GM12801 (cell line): ENCODE measurements around the gene KRTAP5-5.

Source experiments
- CTCF ChIP-seq: IDR thresholded peaks from one replicate; pipeline ENCODE4 v1.5.1; 2011; ENCODE audit warnings: control low read depth; ENCODE audit not compliant: insufficient read length; ENCODE audit errors: extremely low read depth

KRTAP5-5 gene

GRCh38 chr11:1597994-1598380, 31.6 kb upstream of the KRTAP5-5 start, which contains the start of gene KRTAP5-2:
TSS of gene KRTAP5-2 (minus strand) at chr11:1598294. CDS start at chr11:1598250, 44 bp downstream.
- no peak for TF ChIP-seq CTCF

- TF ChIP-seq CTCF = no peak
These were observed 30.8 kb upstream of the KRTAP5-5 start for GRCh38 chr11:1598816-1599215.

- no peak for TF ChIP-seq CTCF
These were observed 28.9 kb upstream of the KRTAP5-5 start for GRCh38 chr11:1600626-1601025.

GRCh38 chr11:1603629-1604028, 25.9 kb upstream of the KRTAP5-5 start:
- no peak for TF ChIP-seq CTCF

GRCh38 chr11:1604181-1604580, 25.4 kb upstream of the KRTAP5-5 start:
- TF ChIP-seq CTCF = no peak

- no peak for TF ChIP-seq CTCF
These were observed 24.9 kb upstream of the KRTAP5-5 start for GRCh38 chr11:1604711-1605110.

GRCh38 chr11:1608363-1608762, 21.2 kb upstream of the KRTAP5-5 start, which contains the start of gene KRTAP5-3:
TSS of gene KRTAP5-3 (minus strand) at chr11:1608463. CDS start at chr11:1608385, 78 bp downstream.
- no peak for TF ChIP-seq CTCF

GRCh38 chr11:1618231-1618630, 11.3 kb upstream of the KRTAP5-5 start:
- TF ChIP-seq CTCF = no peak
